ENCODE results near the gene IL33. TPM values are rescaled to one million over a fixed set of nuclear protein-coding genes. Genes with fewer than 3 reads are reported as not detected.
A peak's percentile ranks its signal among the peaks of the same experiment; 100 is the strongest.
"Not testable (repeated sequence)": the region's sequence is repeated elsewhere in the genome, so short reads cannot be mapped to it uniquely, and the experiment has no call there.

Gene IL33
- total RNA-seq: not detected

GRCh38 chr9:6215562-6215961 is at the start of gene IL33:
IL33 (plus strand) TSS chr9:6215807; CDS start chr9:6241695, 25,888 bp downstream.
- peaks cover 1 to 2% of the 10 kb centered on the region in 2 donors for H3K36me3 Mint-ChIP-seq
- peaks cover under 1 to 13% of the 10 kb centered on the region in 2 donors for H3K9me3 Mint-ChIP-seq
- H3K27ac Mint-ChIP-seq: no peak within 1 kb of the TSS
- ATAC-seq: no peak
- DNase-seq (ENCODE audit: low spot score in 2 of 2): no peak

- DNase-seq (ENCODE audit: low spot score in 2 of 2): no peak
- Mint-ChIP-seq H3K27ac (no peak overlapping the region), H3K36me3 (peaks cover 11 to 12% of the 10 kb centered on the region in 2 donors), H3K9me3 (peaks cover 22 to 27% of the 10 kb centered on the region in 2 donors)
- no peak for ATAC-seq
These were observed 43.9 kb upstream of the IL33 start for GRCh38 chr9:6171667-6172066.

GRCh38 chr9:6173914-6174313 is 41.7 kb upstream of the IL33 start:
- Mint-ChIP-seq H3K9me3 (peaks cover 24 to 29% of the 10 kb centered on the region in 2 donors), H3K36me3 (peaks cover 11 to 13% of the 10 kb centered on the region in 2 donors), H3K27ac (no peak overlapping the region)
- ATAC-seq (no peak), DNase-seq (ENCODE audit: low spot score in 2 of 2) (no peak)

- H3K27ac Mint-ChIP-seq; DNase-seq (ENCODE audit: low spot score in 2 of 2); H3K36me3 Mint-ChIP-seq; H3K9me3 Mint-ChIP-seq; ATAC-seq: not testable (repeated sequence)
These were observed 32.9 kb upstream of the IL33 start for GRCh38 chr9:6182549-6183226.

GRCh38 chr9:6183227-6183551 is 32.4 kb upstream of the IL33 start:
- H3K27ac Mint-ChIP-seq: no peak overlapping the region

GRCh38 chr9:6183627-6184026 is 32.0 kb upstream of the IL33 start:
- no peak for DNase-seq (ENCODE audit: low spot score in 2 of 2)
- no peak for ATAC-seq
- Mint-ChIP-seq H3K27ac (no peak overlapping the region), H3K9me3 (no peaks in the 10 kb centered on the region), H3K36me3 (no peaks in the 10 kb centered on the region)

More at GRCh38 chr9:6183227-6183551, 32.4 kb upstream of the IL33 start:
- Mint-ChIP-seq H3K9me3 (no peaks in the 10 kb centered on the region), H3K36me3 (no peaks in the 10 kb centered on the region)
- ATAC-seq (no peak), DNase-seq (ENCODE audit: low spot score in 2 of 2) (no peak)

- no peak for ATAC-seq
- Mint-ChIP-seq H3K36me3 (no peaks in the 10 kb centered on the region), H3K9me3 (no peaks in the 10 kb centered on the region), H3K27ac (no peak overlapping the region)
- no peak for DNase-seq (ENCODE audit: low spot score in 2 of 2)
These were observed 30.6 kb upstream of the IL33 start for GRCh38 chr9:6184749-6185645.

- DNase-seq (ENCODE audit: low spot score in 2 of 2) (no peak), ATAC-seq (no peak)
- Mint-ChIP-seq H3K27ac (no peak overlapping the region), H3K9me3 (no peaks in the 10 kb centered on the region), H3K36me3 (no peaks in the 10 kb centered on the region)
These were observed 28.9 kb upstream of the IL33 start for GRCh38 chr9:6186691-6187090.

- ATAC-seq (no peak), DNase-seq (ENCODE audit: low spot score in 2 of 2) (no peak)
- Mint-ChIP-seq H3K27ac (no peak overlapping the region), H3K36me3 (no peaks in the 10 kb centered on the region), H3K9me3 (no peaks in the 10 kb centered on the region)
These were observed 28.3 kb upstream of the IL33 start for GRCh38 chr9:6187272-6187671.

GRCh38 chr9:6188466-6188865 is 27.1 kb upstream of the IL33 start:
- ATAC-seq (no peak), DNase-seq (ENCODE audit: low spot score in 2 of 2) (no peak)
- no peaks in the 10 kb centered on the region for H3K9me3 Mint-ChIP-seq
- no peak overlapping the region for H3K27ac Mint-ChIP-seq
- H3K36me3 Mint-ChIP-seq: no peaks in the 10 kb centered on the region

- no peak for ATAC-seq
- Mint-ChIP-seq H3K27ac (no peak overlapping the region), H3K9me3 (no peaks in the 10 kb centered on the region), H3K36me3 (no peaks in the 10 kb centered on the region)
- no peak for DNase-seq (ENCODE audit: low spot score in 2 of 2)
These were observed 26.7 kb upstream of the IL33 start for GRCh38 chr9:6188906-6189305.

GRCh38 chr9:6194934-6195333 is 20.7 kb upstream of the IL33 start:
- H3K27ac Mint-ChIP-seq: no peak overlapping the region
- DNase-seq (ENCODE audit: low spot score in 2 of 2) (no peak), ATAC-seq (no peak)
- no peaks in the 10 kb centered on the region for H3K9me3 Mint-ChIP-seq
- no peaks in the 10 kb centered on the region for H3K36me3 Mint-ChIP-seq

GRCh38 chr9:6195714-6196360 is 19.8 kb upstream of the IL33 start:
- no peaks in the 10 kb centered on the region for H3K9me3 Mint-ChIP-seq
- H3K27ac Mint-ChIP-seq: no peak overlapping the region
- H3K36me3 Mint-ChIP-seq: no peaks in the 10 kb centered on the region
- no peak for DNase-seq (ENCODE audit: low spot score in 2 of 2)
- ATAC-seq: no peak

GRCh38 chr9:6197330-6197729 is 18.3 kb upstream of the IL33 start:
- Mint-ChIP-seq H3K9me3 (no peaks in the 10 kb centered on the region), H3K36me3 (no peaks in the 10 kb centered on the region), H3K27ac (no peak overlapping the region)
- ATAC-seq: peak in 1 of 2 donors; percentile 22
- DNase-seq (ENCODE audit: low spot score in 2 of 2): no peak

- Mint-ChIP-seq H3K36me3 (no peaks in the 10 kb centered on the region), H3K27ac (no peak overlapping the region), H3K9me3 (no peaks in the 10 kb centered on the region)
- DNase-seq (ENCODE audit: low spot score in 2 of 2) (no peak), ATAC-seq (no peak)
These were observed 17.4 kb upstream of the IL33 start for GRCh38 chr9:6198251-6198650.

- Mint-ChIP-seq H3K36me3 (no peaks in the 10 kb centered on the region), H3K27ac (no peak overlapping the region), H3K9me3 (no peaks in the 10 kb centered on the region)
- ATAC-seq (no peak), DNase-seq (ENCODE audit: low spot score in 2 of 2) (no peak)
These were observed 16.0 kb upstream of the IL33 start for GRCh38 chr9:6199596-6199995.

- peaks cover 0 to 7% of the 10 kb centered on the region in 2 donors for H3K36me3 Mint-ChIP-seq
- no peak overlapping the region for H3K27ac Mint-ChIP-seq
- DNase-seq (ENCODE audit: low spot score in 2 of 2): no peak
- ATAC-seq: no peak
- H3K9me3 Mint-ChIP-seq: peaks cover 6% of the 10 kb centered on the region in 2 donors
These were observed 14.8 kb upstream of the IL33 start for GRCh38 chr9:6200761-6201160.
